PFSK-1 (cell line): Measurements from ENCODE around the gene C4A.

ENCODE experiments used
- FOXP2 ChIP-seq: optimal IDR thresholded peaks from 2 replicates; pipeline ENCODE3; 2011; ENCODE audit warnings: borderline replicate concordance, control low read depth, inconsistent platforms; ENCODE audit not compliant: insufficient read depth; ENCODE audit errors: extremely low read length, extremely low read depth
- POLR2AphosphoS5 ChIP-seq: IDR thresholded peaks from 2 replicates; pipeline ENCODE4 v1.6.1; 2012; ENCODE audit warnings: low read depth, mild to moderate bottlenecking, control low read depth, low read length, moderate library complexity
- SIN3A ChIP-seq: IDR thresholded peaks from 2 replicates; pipeline ENCODE4 v1.6.1; 2012; ENCODE audit warnings: mild to moderate bottlenecking, low read length, moderate library complexity, borderline replicate concordance; ENCODE audit not compliant: insufficient read depth
- TAF1 ChIP-seq: IDR thresholded peaks from 2 replicates; pipeline ENCODE4 v1.6.1; 2012; ENCODE audit warnings: low read length, control low read depth, borderline replicate concordance; ENCODE audit not compliant: insufficient read depth
- TF ChIP-seq, protein P1 (sequence below), 2 experiments: IDR thresholded peaks; 2 replicates each; pipeline versions ENCODE4 v1.6.1 to v1.8.0; 2011 to 2012; ENCODE audit warnings: low read depth in 2 of 2, low read length in 2 of 2, control low read depth in 1 of 2, inconsistent platforms in 1 of 2, mild to moderate bottlenecking in 1 of 2, moderate library complexity in 1 of 2; ENCODE audit not compliant: insufficient read depth in 1 of 2

DNA sequence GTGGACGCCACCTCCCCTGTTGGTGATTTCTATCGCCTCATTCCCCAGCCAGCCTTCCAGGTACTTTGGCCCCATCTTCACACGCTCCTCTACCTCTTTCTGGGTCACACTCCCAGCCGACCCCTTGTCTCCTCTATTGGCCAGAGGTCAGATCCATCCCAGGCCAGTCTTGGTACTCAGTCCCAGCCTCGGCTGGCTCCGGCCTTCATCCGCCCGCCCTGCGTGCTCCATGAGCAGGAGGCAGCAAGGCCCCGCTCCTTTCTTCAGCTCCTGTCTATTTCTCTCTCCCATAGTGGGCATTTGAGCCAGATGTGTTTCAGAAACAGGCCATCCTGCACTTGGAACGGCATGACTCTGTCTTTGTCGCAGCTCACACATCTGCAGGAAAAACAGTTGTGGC lies 20.2 kb upstream of the C4A start:
- TF ChIP-seq POLR2AphosphoS5: no peak
- TF ChIP-seq, protein P1, sequence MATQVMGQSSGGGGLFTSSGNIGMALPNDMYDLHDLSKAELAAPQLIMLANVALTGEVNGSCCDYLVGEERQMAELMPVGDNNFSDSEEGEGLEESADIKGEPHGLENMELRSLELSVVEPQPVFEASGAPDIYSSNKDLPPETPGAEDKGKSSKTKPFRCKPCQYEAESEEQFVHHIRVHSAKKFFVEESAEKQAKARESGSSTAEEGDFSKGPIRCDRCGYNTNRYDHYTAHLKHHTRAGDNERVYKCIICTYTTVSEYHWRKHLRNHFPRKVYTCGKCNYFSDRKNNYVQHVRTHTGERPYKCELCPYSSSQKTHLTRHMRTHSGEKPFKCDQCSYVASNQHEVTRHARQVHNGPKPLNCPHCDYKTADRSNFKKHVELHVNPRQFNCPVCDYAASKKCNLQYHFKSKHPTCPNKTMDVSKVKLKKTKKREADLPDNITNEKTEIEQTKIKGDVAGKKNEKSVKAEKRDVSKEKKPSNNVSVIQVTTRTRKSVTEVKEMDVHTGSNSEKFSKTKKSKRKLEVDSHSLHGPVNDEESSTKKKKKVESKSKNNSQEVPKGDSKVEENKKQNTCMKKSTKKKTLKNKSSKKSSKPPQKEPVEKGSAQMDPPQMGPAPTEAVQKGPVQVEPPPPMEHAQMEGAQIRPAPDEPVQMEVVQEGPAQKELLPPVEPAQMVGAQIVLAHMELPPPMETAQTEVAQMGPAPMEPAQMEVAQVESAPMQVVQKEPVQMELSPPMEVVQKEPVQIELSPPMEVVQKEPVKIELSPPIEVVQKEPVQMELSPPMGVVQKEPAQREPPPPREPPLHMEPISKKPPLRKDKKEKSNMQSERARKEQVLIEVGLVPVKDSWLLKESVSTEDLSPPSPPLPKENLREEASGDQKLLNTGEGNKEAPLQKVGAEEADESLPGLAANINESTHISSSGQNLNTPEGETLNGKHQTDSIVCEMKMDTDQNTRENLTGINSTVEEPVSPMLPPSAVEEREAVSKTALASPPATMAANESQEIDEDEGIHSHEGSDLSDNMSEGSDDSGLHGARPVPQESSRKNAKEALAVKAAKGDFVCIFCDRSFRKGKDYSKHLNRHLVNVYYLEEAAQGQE (IDR thresholded peaks at IDR 0.05; ENCODE audit: insufficient read depth in 1 of 2, low read depth in 2 of 2, low read length in 2 of 2): no peak
- TF ChIP-seq SIN3A: no peak
- TF ChIP-seq FOXP2: no peak
- no peak for TF ChIP-seq TAF1
